Colonic mucosa (tissue), 4 donors: Measurements from ENCODE around the gene COL4A6. TPM values are rescaled to one million over a fixed set of nuclear protein-coding genes. Genes with fewer than 3 reads are reported as not detected.

Experiments
- DNase-seq: peaks from one replicate; pipeline ENCODE4 v3.0.0-alpha.2; 2020
- H3K27ac ChIP-seq: fragments of 200-600 bp; one replicate; pipeline ENCODE4 v1.8.0; 2021
- H3K27me3 ChIP-seq: fragments of 200-600 bp; one replicate; pipeline ENCODE4 v1.8.0; 2021
- H3K36me3 ChIP-seq: fragments of 200-600 bp; one replicate; pipeline ENCODE4 v1.8.0; 2021
- H3K4me1 ChIP-seq: fragments of 200-600 bp; one replicate; pipeline ENCODE4 v1.8.0; 2021; ENCODE audit warnings: mild to moderate bottlenecking
- H3K4me3 ChIP-seq: fragments of 200-600 bp; one replicate; pipeline ENCODE4 v1.8.0; 2021
- H3K9ac ChIP-seq, 2 donors: one replicate each; pipeline ENCODE4 v1.7.0; 2013; ENCODE audit warnings: control low read depth in 2 of 2, low read depth in 2 of 2, low read length in 2 of 2
- H3K9me3 ChIP-seq: fragments of 200-600 bp; one replicate; pipeline ENCODE4 v1.8.0; 2021
- CTCF ChIP-seq: fragments of 200-600 bp; IDR thresholded peaks from one replicate; pipeline ENCODE4 v1.8.0; 2022; ENCODE audit warnings: antibody characterized with exemption, mild to moderate bottlenecking
- intact Hi-C: fragments of 100-400 bp; cut with DNase I; formaldehyde crosslinking; loops from one replicate; pipeline ENCODE4 v1.14.1; 2022
- total RNA-seq, 2 donors: library from RNA; stranded (reverse); fragmentation: NEBNext Ultra II Directional in 1 of 2; extraction: Animal tissue kit (Norgen Biotek cat#: 25700) in 1 of 2; gene quantifications; one replicate each; pipeline ENCODE4 v1.2.1, GENCODE V29; 2021
- donor health status: healthy.
- donor health status: DM: no; HTN: no; CAD: no.
- donor health status: DM: no; HTN: no; CAD: no.

Gene COL4A6
- total RNA-seq, 2 donors from 2014 or later, result 1.1 to 1.8 TPM

- no peak for DNase-seq
- H3K9ac ChIP-seq, result no peak overlapping the region
- H3K27me3 ChIP-seq, result no peaks in the 10 kb centered on the region
- H3K9me3 ChIP-seq, result no peaks in the 10 kb centered on the region
- H3K4me1 ChIP-seq, result no peaks in the 10 kb centered on the region
- H3K4me3 ChIP-seq, result no peak overlapping the region
- intact Hi-C loops, result no loop called here
- TF ChIP-seq CTCF, result no peak
- no peaks in the 10 kb centered on the region for H3K36me3 ChIP-seq
- no peak overlapping the region for H3K27ac ChIP-seq
These were observed 192.8 kb downstream of the COL4A6 start for GRCh38 chrX:108245462-108245861.

- Histone ChIP-seq H3K9me3 (no peaks in the 10 kb centered on the region), H3K9ac (no peak overlapping the region), H3K27ac (no peak overlapping the region), H3K36me3 (no peaks in the 10 kb centered on the region), H3K4me3 (no peak overlapping the region), H3K4me1 (no peaks in the 10 kb centered on the region), H3K27me3 (no peaks in the 10 kb centered on the region)
- no peak for TF ChIP-seq CTCF
- DNase-seq, result no peak
- intact Hi-C loops, result no loop called here
These were observed 202.2 kb downstream of the COL4A6 start for GRCh38 chrX:108235986-108236385.

- no peak overlapping the region for H3K27ac ChIP-seq
- no peak overlapping the region for H3K4me3 ChIP-seq
- no peaks in the 10 kb centered on the region for H3K36me3 ChIP-seq
- no peak for TF ChIP-seq CTCF
- H3K9me3 ChIP-seq, result no peaks in the 10 kb centered on the region
- no peaks in the 10 kb centered on the region for H3K4me1 ChIP-seq
- no peak for DNase-seq
- H3K9ac ChIP-seq, result no peak overlapping the region
- no peaks in the 10 kb centered on the region for H3K27me3 ChIP-seq
- intact Hi-C loops, result no loop called here
These were observed 207.6 kb downstream of the COL4A6 start for GRCh38 chrX:108230574-108230973.

- Histone ChIP-seq H3K4me1 (no peaks in the 10 kb centered on the region), H3K4me3 (no peak overlapping the region), H3K9me3 (no peaks in the 10 kb centered on the region), H3K9ac (no peak overlapping the region), H3K27ac (no peak overlapping the region), H3K27me3 (no peaks in the 10 kb centered on the region), H3K36me3 (no peaks in the 10 kb centered on the region)
- intact Hi-C loops, result no loop called here
- DNase-seq, result no peak
- TF ChIP-seq CTCF, result peak; percentile 36
These were observed 213.2 kb downstream of the COL4A6 start for GRCh38 chrX:108224727-108225621.

GRCh38 chrX:108224218-108224617 lies 214.0 kb downstream of the COL4A6 start:
- DNase-seq, result no peak
- Histone ChIP-seq H3K27me3 (no peaks in the 10 kb centered on the region), H3K4me1 (no peaks in the 10 kb centered on the region), H3K27ac (no peak overlapping the region), H3K4me3 (no peak overlapping the region), H3K9ac (no peak overlapping the region), H3K9me3 (no peaks in the 10 kb centered on the region), H3K36me3 (no peaks in the 10 kb centered on the region)
- intact Hi-C loops, result no loop called here
- no peak for TF ChIP-seq CTCF
